ENCODE results near the gene MYF6. TPM values are rescaled to one million over a fixed set of nuclear protein-coding genes. Genes with fewer than 3 reads are reported as not detected.
A peak's percentile ranks its signal among the peaks of the same experiment; 100 is the strongest.

MYF6 gene
- total RNA-seq, 1 experiment from 2014 or later, result not detected

- no peak overlapping the region for H3K27ac ChIP-seq
- no TSS peak for BruUV-seq (replicated peaks)
- H3K4me3 ChIP-seq, result no peak overlapping the region
- CTCF ChIA-PET, result interaction anchor here (0.6 to 0.7 kb wide), 2 partner anchors 83 to 615 kb away, joined by 3 to 4 read pairs; no protein-coding TSS in a partner anchor
- no peaks in the 10 kb centered on the region for H3K9me3 ChIP-seq (ENCODE audit: insufficient read depth, low read depth)
- H3K9me2 ChIP-seq (ENCODE audit: insufficient read depth), result no peaks in the 10 kb centered on the region
- no peaks in the 10 kb centered on the region for H3K79me2 ChIP-seq (ENCODE audit: low read depth)
- POLR2A ChIA-PET (ENCODE audit: unreplicated experiment), result no interaction called here
- no peaks in the 10 kb centered on the region for H3F3A ChIP-seq (ENCODE audit: insufficient read depth, low read depth)
- TF ChIP-seq CTCF (conservative IDR thresholded peaks at IDR 0.05), result peak; percentile 50
- no peak for TF ChIP-seq EZH2 (IDR thresholded peaks at IDR 0.05; ENCODE audit: low read depth)
- no peaks in the 10 kb centered on the region for H3K36me3 ChIP-seq (ENCODE audit: low read depth)
- no peaks in the 10 kb centered on the region for H3K4me1 ChIP-seq (replicated peaks; ENCODE audit: insufficient read depth)
- H3K4me2 ChIP-seq, result no peak overlapping the region
- intact Hi-C loops (cut with micrococcal nuclease; ENCODE audit: unreplicated experiment), result no loop called here
- H4K20me1 ChIP-seq (ENCODE audit: insufficient read depth), result no peaks in the 10 kb centered on the region
- H3K27me3 ChIP-seq (ENCODE audit: insufficient read depth, low read depth), result no peaks in the 10 kb centered on the region
- DNase-seq, result no peak
- H2AFZ ChIP-seq, result no peak overlapping the region
Observed at GRCh38 chr12:80709811-80710726, 2.6 kb downstream of the MYF6 start.

GRCh38 chr12:80710727-80711449 is 3.5 kb downstream of the MYF6 start:
- CTCF ChIA-PET, result interaction anchor here (0.7 kb wide), 1 partner anchor 83 kb away, joined by 3 read pairs; no protein-coding TSS in a partner anchor

More at GRCh38 chr12:80710727-80711449, 3.5 kb downstream of the MYF6 start:
- Histone ChIP-seq H4K20me1 (ENCODE audit: insufficient read depth) (no peaks in the 10 kb centered on the region), H3K27me3 (ENCODE audit: insufficient read depth, low read depth) (no peaks in the 10 kb centered on the region), H3K4me2 (no peak overlapping the region), H3K36me3 (ENCODE audit: low read depth) (no peaks in the 10 kb centered on the region), H3F3A (ENCODE audit: insufficient read depth, low read depth) (no peaks in the 10 kb centered on the region), H3K4me3 (no peak overlapping the region), H3K79me2 (ENCODE audit: low read depth) (no peaks in the 10 kb centered on the region), H3K9me3 (ENCODE audit: insufficient read depth, low read depth) (no peaks in the 10 kb centered on the region), H2AFZ (no peak overlapping the region), H3K4me1 (replicated peaks; ENCODE audit: insufficient read depth) (no peaks in the 10 kb centered on the region), H3K9me2 (ENCODE audit: insufficient read depth) (no peaks in the 10 kb centered on the region), H3K27ac (no peak overlapping the region)
- no TSS peak for BruUV-seq (replicated peaks)
- intact Hi-C loops (cut with micrococcal nuclease; ENCODE audit: unreplicated experiment), result no loop called here
- POLR2A ChIA-PET (ENCODE audit: unreplicated experiment), result no interaction called here
- TF ChIP-seq EZH2 (IDR thresholded peaks at IDR 0.05; ENCODE audit: low read depth) (no peak), CTCF (conservative IDR thresholded peaks at IDR 0.05) (no peak)
- DNase-seq, result no peak
